CD4-positive, alpha-beta T cell treated with Interleukin-21 for 1 hour (primary cell): ENCODE measurements around the gene PEX5L.
"Not testable (repeated sequence)": the region's sequence is repeated elsewhere in the genome, so short reads cannot be mapped to it uniquely, and the experiment has no call there.

Experiments used
- DNase-seq: peaks from one replicate; pipeline ENCODE4 v3.0.0-alpha.2; 2020

Gene PEX5L

DNA sequence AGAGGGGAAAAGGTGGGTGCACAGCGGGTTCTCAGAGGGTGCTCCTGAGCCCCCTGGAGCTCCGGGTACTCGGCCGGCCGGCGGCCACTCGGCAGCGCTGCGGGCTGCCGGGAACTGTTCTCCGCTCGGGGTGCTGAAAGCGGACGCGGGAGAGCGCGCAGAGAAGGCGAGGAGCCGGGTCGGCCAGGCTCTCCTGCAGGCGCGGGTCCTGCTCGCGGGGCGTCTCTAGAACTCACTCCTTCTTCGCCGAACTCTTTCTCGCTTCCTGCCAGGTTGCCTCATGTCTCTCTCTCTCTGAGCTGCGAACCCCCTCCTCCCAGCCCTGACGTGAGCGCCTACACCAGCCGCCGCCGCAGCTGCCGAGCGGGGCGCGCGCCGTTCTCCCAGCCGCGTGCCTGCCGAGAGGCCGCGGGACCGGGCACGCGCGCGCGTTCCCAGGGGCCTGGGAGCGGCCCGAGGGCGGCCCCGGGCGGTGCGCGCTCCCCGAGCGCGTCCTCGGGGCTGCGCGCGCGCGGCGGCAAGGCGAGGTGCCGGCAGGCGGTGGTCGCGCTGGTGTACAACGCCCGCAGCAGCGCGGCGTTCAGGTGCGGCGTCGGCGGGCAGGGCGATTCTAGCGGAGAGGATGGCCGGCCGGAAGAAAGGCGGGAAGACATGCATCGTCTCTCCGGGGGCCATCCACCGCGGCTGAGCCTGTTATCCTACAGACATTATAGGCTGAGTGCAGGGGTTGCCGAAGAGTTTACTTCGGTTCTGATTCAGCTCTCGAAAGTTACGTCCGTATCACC is at the start of gene PEX5L:
PEX5L (minus strand) TSS at position 267 of the 785 bp plus-strand sequence. CDS start 338 bp downstream, outside the sequence.
- DNase-seq = no peak

GRCh38 chr3:180085122-180085710 is 48.5 kb upstream of the PEX5L start:
- DNase-seq = no peak

- DNase-seq = no peak
Observed at GRCh38 chr3:180082699-180083098, 46.0 kb upstream of the PEX5L start.

DNA sequence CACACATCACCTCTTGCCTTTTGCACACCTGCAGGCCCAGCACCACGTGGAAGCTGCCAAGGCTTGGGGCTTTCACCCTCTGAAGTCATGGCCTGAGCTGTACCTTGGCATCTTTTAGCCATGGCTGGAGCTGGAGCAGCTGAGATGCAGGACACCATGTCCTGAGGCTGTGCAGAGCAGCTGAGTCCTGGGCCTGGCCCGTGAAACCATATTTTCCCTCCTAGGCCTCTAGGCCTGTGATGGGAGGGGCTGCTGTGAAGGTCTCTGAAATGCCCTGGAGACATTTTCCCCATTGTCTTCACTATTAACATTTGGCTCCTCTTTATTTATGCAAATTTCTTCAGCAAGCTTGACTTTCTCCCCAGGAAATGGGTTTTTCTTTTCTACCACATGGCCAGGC is 41.9 kb upstream of the PEX5L start:
- DNase-seq = no peak

DNA sequence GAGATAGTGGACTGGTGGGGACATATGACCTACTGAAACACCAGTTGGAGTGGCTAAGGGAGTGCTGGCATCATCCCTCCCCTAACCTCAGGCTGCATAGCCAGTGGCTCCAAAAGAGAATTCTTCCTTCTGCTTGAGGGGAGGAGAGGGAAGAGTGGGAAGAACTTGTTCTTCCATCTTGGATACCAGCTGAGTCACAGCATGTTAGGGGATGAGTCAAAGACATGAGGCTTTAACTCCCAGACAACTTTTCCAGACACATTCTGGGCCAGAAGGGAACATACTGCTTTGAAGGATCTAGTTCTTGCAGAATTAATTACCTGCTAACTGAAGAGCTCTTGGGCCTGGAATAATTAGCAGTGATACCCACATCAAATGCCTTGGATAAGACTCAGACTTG is 36.8 kb upstream of the PEX5L start:
- DNase-seq = no peak

GRCh38 chr3:180072786-180073185 is 36.0 kb upstream of the PEX5L start:
- no peak for DNase-seq

- DNase-seq = no peak
Observed at GRCh38 chr3:180070925-180071324, 34.2 kb upstream of the PEX5L start.

- DNase-seq = no peak
Observed at GRCh38 chr3:180068023-180068422, 31.3 kb upstream of the PEX5L start.

DNA sequence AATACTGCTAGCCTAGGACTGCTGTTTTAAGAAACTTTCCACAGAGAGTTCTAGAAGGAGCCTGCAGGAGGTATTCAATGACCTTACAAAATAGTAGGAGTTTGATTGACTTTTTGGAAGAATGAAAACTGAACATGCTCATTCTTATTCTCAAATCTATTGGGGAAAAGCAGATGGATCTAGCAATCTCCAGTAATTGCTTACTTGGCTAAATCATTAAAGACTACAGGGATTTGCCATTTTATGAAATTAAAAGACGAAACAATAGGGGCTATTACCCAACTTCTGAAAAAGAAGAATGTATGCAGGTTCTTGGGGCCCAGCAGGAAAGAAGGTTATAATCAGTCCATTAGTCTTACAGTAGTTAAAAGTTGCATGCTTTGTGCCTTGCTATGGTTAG is 29.9 kb upstream of the PEX5L start:
- DNase-seq = no peak

DNA sequence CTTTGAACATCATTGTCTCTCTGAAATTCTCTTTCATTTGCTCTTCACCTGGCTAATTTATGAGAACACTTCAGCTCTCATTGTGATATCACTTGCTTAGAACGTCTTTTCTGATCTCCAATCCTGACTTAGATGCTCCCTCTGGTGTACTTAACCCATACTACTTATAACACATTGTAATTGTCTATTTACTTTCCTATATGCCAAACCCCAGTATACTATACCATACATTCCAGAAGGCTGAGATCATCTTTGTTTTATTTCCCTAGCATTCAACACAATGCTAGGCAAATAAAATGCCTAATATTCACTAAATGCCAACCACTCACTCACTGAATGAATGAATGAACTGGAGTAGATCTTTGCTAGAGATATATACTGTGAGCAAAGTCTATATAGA is 27.0 kb upstream of the PEX5L start:
- no peak for DNase-seq

DNA sequence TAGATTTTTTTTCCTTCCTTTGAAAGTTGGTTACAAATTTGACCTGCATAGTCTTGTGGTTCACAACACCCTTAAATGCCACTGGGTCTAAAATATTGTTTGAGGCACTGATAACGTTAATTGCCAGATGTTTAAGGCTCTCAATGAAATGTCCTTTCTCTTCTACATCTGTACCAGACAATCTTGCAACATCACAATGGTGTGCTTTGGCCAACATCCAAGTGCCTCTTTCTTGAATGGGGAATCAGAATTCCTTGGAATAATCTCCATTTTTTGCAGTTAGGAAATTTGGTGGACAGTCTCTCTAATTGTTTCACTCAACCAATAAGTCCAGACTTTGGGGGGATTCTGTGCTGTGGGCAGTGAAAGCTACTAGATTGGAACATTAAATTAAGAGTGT is 26.0 kb upstream of the PEX5L start:
- no peak for DNase-seq

DNA sequence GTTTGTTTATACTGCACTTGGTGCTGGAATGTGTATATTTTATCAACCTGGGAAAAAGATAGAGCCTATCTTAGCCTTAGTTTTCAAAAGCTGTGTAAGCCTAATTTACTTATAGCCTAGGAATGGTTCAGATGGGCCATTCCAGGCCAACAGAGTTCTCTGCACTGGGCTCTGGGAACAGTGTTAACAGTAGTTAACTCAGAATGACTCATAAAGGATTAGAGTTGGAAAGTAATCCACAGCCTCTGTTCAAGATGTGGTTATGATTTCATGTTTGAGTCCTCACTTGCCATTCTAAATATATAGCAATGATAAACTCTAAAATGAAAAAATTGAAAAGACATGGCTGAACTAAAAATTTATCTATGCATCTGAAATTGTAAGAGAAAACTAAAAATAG is 22.6 kb upstream of the PEX5L start:
- no peak for DNase-seq

DNA sequence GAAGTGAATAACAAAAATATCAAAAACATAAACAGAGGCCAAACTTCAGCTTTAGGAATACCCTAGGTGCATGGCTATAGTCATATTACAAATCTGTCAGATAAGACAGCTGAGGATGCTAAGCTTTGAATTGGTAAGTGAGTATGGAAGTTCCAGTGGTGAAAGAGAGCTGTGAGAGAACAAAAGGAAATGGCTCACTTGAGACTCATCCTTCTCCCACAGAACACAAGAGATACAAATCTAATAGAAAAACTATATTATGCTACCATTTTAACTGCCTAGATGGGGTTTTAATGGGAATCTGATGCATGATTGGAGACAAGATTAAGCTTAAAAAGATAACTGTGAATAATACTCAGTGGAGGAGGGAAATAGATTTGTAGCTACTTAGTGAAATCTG is 21.5 kb upstream of the PEX5L start:
- no peak for DNase-seq

DNA sequence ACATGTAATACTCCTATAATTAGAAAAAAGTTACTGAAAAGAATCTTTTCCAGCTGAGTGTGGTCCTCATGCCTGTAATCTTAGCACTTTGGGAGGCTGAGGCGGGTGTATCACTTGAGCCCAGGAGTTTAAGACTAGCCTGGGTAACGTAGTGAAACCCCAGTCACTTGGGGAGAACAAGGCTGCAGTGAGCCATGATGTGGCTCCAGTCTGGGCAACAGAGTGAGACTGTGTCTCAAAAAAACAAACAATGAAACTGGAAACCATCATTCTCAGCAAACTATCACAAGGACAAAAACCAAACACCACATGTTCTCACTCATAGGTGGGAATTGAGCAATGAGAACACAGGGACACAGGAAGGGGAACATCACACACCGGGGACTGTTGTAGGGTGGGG is 18.9 kb upstream of the PEX5L start:
- DNase-seq = not testable (repeated sequence)

DNA sequence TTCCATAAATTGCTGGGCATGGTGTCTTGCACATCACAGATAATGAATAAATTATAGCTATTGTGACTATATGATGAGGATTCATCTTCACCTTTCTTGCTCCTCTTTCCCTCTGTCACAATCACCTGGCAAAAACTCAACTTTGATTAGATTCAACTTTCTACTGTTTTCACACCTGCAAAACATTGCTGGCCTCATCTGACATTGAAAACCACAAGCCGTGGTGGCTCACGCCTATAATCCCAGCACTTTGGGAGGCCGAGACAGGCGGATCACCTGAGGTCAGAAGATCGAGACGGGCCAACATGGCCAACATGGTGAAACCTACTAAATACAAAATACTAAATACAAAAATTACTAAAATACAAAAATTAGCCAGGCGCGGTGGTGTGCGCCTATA is 12.7 kb upstream of the PEX5L start:
- DNase-seq = no peak

DNA sequence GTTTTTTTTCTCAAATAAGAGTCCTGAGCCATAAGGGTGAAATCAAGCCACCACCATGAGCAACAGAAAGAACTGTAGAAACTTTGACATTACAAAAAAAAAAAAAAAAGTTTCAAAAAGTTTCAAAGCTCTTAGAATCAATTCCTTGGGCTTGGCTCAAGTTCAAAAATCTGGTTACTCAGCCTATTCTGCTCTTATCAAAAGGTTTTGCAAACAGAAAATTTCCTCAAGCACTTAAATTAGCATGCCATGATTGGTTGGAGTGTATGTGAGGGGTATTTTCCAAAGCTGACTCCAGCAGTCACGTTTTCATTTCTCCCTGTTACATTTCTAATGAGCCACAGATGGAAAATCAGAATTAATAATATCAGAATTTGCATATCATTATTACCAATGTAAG is 12.1 kb upstream of the PEX5L start:
- DNase-seq = no peak

GRCh38 chr3:180048103-180048502 is 11.4 kb upstream of the PEX5L start:
- no peak for DNase-seq

GRCh38 chr3:180040966-180041365 is 4.2 kb upstream of the PEX5L start:
- no peak for DNase-seq

GRCh38 chr3:180036092-180036670 is 556 bp downstream of the PEX5L start:
- DNase-seq = no peak

- no peak for DNase-seq
Observed at GRCh38 chr3:180026997-180027396, 9.7 kb downstream of the PEX5L start.

GRCh38 chr3:180018543-180018942 is 18.2 kb downstream of the PEX5L start:
- DNase-seq = no peak

DNA sequence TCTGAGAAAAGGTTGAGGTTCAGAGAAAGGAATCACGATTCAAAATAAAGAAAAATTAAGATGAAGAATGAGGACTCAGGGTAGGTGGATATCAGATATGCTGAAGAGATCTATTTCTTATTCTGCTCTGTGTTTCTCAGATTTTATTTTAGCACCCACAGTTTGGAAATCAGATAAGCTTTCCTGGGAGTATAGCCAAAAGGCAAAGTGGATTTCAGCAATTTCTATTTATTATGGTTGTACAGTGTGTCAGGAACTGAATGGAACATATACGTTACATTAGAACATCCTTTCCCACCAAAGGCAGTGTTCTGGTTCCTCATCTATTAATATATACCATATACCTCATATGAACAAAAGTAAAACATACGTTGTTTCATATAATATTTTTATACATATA is 18.9 kb downstream of the PEX5L start:
- DNase-seq = no peak

GRCh38 chr3:180011927-180012326 is 24.8 kb downstream of the PEX5L start:
- DNase-seq = no peak

DNA sequence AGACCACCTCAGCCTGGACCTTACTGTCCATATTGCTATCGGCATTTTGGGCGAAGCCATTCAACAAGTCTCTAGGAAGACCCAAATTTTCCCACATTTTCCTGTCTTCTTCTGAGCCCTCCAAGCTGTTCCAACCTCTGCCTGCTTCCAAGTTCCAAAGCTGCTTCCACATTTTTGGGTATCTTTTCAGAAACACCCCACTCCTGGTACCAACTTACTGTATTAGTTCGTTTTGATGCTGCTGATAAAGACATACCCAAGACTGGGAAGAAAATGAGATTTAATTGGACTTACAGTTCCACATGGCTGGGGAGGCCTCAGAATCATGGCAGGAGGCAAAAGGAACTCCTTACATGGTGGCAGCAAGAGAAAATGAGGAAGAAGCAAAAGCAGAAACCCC is 28.4 kb downstream of the PEX5L start:
- not testable (repeated sequence) for DNase-seq

DNA sequence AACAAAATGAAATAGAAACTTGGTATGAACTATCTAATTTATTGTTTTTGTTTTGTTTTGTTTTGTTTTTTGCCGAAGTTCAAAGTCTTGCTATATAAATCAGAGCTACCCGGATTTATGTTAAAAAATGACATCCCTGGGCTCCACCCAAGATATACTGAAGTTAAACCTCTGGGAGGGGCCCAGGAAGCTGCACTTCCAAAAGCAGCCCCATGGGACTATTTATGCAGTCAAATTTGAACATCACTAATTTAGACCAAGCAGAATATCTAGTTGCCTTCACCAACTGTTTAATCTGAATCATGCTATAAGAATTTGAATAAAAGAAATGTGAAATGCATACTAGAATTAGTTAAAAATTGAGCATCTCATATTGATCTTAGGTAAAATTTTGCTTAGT is 32.2 kb downstream of the PEX5L start:
- DNase-seq = no peak
